KMS-11 (cell line): ENCODE measurements around the gene PCSK2.

Source experiments
- H2AFZ ChIP-seq: fragments of 200-600 bp; sonication (generic); 2 replicates; pipeline ENCODE4 v1.6.1; 2016; ENCODE audit warnings: antibody characterized with exemption, mixed run types, low read depth
- H3K27ac ChIP-seq: fragments of 200-600 bp; sonication (generic); 2 replicates; pipeline ENCODE4 v1.6.1; 2016; ENCODE audit warnings: mild to moderate bottlenecking, mixed run types
- H3K27me3 ChIP-seq: fragments of 200-600 bp; sonication (generic); 2 replicates; pipeline ENCODE4 v1.6.1; 2017; ENCODE audit warnings: mild to moderate bottlenecking, low read depth, mixed run types, moderate library complexity; ENCODE audit not compliant: insufficient read depth
- H3K36me3 ChIP-seq: fragments of 200-600 bp; sonication (generic); 2 replicates; pipeline ENCODE4 v1.6.1; 2017; ENCODE audit warnings: mild to moderate bottlenecking, mixed run types; ENCODE audit not compliant: insufficient read depth
- H3K4me1 ChIP-seq: fragments of 200-600 bp; sonication (generic); 2 replicates; pipeline ENCODE4 v1.6.1; 2016; ENCODE audit warnings: mild to moderate bottlenecking, low read depth, mixed run types; ENCODE audit not compliant: poor library complexity, severe bottlenecking
- H3K4me2 ChIP-seq: fragments of 200-600 bp; sonication (generic); 2 replicates; pipeline ENCODE4 v1.7.0; 2016; ENCODE audit warnings: mild to moderate bottlenecking, mixed run types
- H3K4me3 ChIP-seq: fragments of 200-600 bp; sonication (generic); IDR thresholded peaks from 2 replicates; pipeline ENCODE4 v1.6.1; 2017; ENCODE audit warnings: low read depth, low read length, mixed read lengths; ENCODE audit not compliant: insufficient read depth
- H3K79me2 ChIP-seq: fragments of 200-600 bp; sonication (generic); 2 replicates; pipeline ENCODE4 v1.6.1; 2016; ENCODE audit warnings: low read depth, mixed run types; ENCODE audit not compliant: insufficient read depth
- H3K9ac ChIP-seq: fragments of 200-600 bp; sonication (generic); 2 replicates; pipeline ENCODE4 v1.6.1; 2016; ENCODE audit warnings: mild to moderate bottlenecking, mixed run types
- H4K20me1 ChIP-seq: fragments of 200-600 bp; sonication (generic); 2 replicates; pipeline ENCODE4 v1.6.1; 2016; ENCODE audit warnings: mild to moderate bottlenecking, mixed run types; ENCODE audit not compliant: insufficient read depth
- TF ChIP-seq, protein P1 (sequence below): fragments of 200-600 bp; sonication (generic); conservative IDR thresholded peaks from 2 replicates; pipeline ENCODE4 v1.6.1; 2017; ENCODE audit warnings: low read depth, mild to moderate bottlenecking, antibody characterized with exemption, low read length, moderate library complexity, mixed read lengths

The PCSK2 gene

GRCh38 chr20:17457588-17458190 lies 230.8 kb downstream of the PCSK2 start:
- H3K4me1 ChIP-seq, result peaks cover 7% of the 10 kb centered on the region
- TF ChIP-seq, protein P1, sequence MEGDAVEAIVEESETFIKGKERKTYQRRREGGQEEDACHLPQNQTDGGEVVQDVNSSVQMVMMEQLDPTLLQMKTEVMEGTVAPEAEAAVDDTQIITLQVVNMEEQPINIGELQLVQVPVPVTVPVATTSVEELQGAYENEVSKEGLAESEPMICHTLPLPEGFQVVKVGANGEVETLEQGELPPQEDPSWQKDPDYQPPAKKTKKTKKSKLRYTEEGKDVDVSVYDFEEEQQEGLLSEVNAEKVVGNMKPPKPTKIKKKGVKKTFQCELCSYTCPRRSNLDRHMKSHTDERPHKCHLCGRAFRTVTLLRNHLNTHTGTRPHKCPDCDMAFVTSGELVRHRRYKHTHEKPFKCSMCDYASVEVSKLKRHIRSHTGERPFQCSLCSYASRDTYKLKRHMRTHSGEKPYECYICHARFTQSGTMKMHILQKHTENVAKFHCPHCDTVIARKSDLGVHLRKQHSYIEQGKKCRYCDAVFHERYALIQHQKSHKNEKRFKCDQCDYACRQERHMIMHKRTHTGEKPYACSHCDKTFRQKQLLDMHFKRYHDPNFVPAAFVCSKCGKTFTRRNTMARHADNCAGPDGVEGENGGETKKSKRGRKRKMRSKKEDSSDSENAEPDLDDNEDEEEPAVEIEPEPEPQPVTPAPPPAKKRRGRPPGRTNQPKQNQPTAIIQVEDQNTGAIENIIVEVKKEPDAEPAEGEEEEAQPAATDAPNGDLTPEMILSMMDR, result no peak
- no peak overlapping the region for H2AFZ ChIP-seq
- no peak overlapping the region for H3K4me2 ChIP-seq
- no peaks in the 10 kb centered on the region for H4K20me1 ChIP-seq
- no peak overlapping the region for H3K4me3 ChIP-seq
- H3K79me2 ChIP-seq, result no peaks in the 10 kb centered on the region
- H3K36me3 ChIP-seq, result no peaks in the 10 kb centered on the region
- no peak overlapping the region for H3K27ac ChIP-seq
- no peaks in the 10 kb centered on the region for H3K27me3 ChIP-seq
- H3K9ac ChIP-seq, result no peak overlapping the region

DNA sequence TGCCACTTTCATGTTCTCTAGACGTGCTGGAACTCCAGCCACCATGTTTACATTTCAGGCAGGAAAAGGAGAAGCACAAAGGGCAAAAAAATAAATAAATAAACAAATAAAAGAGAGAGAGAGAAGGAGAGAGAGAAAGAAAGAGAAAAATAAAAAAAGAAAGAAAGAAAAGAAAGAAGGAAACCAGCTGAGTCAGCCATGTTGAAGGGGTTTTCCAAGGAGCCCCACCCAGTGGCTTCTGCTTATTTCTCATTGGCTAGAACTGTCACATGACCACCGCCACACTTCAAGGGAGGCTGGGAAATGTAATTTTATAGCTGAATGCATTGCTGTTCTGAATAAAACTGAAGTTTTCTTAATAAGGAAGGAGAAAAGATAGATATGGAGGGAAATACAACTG lies 233.3 kb downstream of the PCSK2 start:
- H4K20me1 ChIP-seq, result no peaks in the 10 kb centered on the region
- no peaks in the 10 kb centered on the region for H3K36me3 ChIP-seq
- no peak overlapping the region for H3K4me3 ChIP-seq
- TF ChIP-seq, protein P1, result no peak
- no peak overlapping the region for H3K9ac ChIP-seq
- no peak overlapping the region; the same call in 1 of the 2 replicates for H2AFZ ChIP-seq
- no peaks in the 10 kb centered on the region for H3K27me3 ChIP-seq
- H3K4me2 ChIP-seq, result no peak overlapping the region
- H3K4me1 ChIP-seq, result peaks cover 7% of the 10 kb centered on the region
- H3K27ac ChIP-seq, result no peak overlapping the region
- H3K79me2 ChIP-seq, result no peaks in the 10 kb centered on the region

GRCh38 chr20:17461941-17462340 lies 235.1 kb downstream of the PCSK2 start:
- no peaks in the 10 kb centered on the region for H3K36me3 ChIP-seq
- H3K27ac ChIP-seq, result no peak overlapping the region
- H4K20me1 ChIP-seq, result no peaks in the 10 kb centered on the region
- no peak overlapping the region for H3K9ac ChIP-seq
- H3K79me2 ChIP-seq, result no peaks in the 10 kb centered on the region
- no peaks in the 10 kb centered on the region for H3K27me3 ChIP-seq
- no peak overlapping the region for H3K4me2 ChIP-seq
- no peak overlapping the region for H3K4me3 ChIP-seq
- TF ChIP-seq, protein P1, result no peak
- peaks cover 7% of the 10 kb centered on the region for H3K4me1 ChIP-seq
- no peak overlapping the region for H2AFZ ChIP-seq

- Histone ChIP-seq H3K4me2 (no peak overlapping the region), H3K36me3 (no peaks in the 10 kb centered on the region), H3K4me3 (no peak overlapping the region), H3K79me2 (no peaks in the 10 kb centered on the region), H2AFZ (no peak overlapping the region), H4K20me1 (no peaks in the 10 kb centered on the region), H3K27me3 (no peaks in the 10 kb centered on the region), H3K9ac (no peak overlapping the region), H3K27ac (no peak overlapping the region), H3K4me1 (peaks cover 7% of the 10 kb centered on the region)
- TF ChIP-seq, protein P1, result no peak
Observed at GRCh38 chr20:17463711-17464110, 236.9 kb downstream of the PCSK2 start.
